GM12872 (cell line): ENCODE measurements around the gene MMP24OS.

Source experiments
- TF ChIP-seq, protein P1 (sequence below): IDR thresholded peaks from 3 replicates; pipeline ENCODE4 v1.5.1; 2011; ENCODE audit warnings: low read depth, mild to moderate bottlenecking, low read length, moderate library complexity; ENCODE audit not compliant: insufficient read depth

MMP24OS gene

DNA sequence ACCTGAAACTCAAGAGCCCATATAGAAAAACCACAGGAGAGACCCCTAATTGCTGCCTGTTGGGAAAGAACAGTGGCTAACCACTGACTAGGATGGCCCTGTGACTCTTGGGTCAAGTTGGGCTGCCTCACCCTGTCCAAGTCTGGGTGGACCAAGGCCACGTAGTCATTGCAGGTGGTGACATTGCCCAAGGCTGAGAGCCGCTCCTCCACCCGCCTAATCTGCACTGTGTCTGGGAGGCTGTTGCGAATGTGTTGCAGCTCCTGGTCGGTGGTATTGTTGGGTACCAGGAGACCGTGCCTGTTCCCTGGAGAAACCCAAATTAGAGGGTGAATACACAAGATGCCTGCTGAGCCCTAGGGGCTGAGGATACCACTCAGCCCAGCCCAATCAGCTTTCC lies 2.6 kb upstream of the MMP24OS start:
- TF ChIP-seq, protein P1, sequence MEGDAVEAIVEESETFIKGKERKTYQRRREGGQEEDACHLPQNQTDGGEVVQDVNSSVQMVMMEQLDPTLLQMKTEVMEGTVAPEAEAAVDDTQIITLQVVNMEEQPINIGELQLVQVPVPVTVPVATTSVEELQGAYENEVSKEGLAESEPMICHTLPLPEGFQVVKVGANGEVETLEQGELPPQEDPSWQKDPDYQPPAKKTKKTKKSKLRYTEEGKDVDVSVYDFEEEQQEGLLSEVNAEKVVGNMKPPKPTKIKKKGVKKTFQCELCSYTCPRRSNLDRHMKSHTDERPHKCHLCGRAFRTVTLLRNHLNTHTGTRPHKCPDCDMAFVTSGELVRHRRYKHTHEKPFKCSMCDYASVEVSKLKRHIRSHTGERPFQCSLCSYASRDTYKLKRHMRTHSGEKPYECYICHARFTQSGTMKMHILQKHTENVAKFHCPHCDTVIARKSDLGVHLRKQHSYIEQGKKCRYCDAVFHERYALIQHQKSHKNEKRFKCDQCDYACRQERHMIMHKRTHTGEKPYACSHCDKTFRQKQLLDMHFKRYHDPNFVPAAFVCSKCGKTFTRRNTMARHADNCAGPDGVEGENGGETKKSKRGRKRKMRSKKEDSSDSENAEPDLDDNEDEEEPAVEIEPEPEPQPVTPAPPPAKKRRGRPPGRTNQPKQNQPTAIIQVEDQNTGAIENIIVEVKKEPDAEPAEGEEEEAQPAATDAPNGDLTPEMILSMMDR = no peak

DNA sequence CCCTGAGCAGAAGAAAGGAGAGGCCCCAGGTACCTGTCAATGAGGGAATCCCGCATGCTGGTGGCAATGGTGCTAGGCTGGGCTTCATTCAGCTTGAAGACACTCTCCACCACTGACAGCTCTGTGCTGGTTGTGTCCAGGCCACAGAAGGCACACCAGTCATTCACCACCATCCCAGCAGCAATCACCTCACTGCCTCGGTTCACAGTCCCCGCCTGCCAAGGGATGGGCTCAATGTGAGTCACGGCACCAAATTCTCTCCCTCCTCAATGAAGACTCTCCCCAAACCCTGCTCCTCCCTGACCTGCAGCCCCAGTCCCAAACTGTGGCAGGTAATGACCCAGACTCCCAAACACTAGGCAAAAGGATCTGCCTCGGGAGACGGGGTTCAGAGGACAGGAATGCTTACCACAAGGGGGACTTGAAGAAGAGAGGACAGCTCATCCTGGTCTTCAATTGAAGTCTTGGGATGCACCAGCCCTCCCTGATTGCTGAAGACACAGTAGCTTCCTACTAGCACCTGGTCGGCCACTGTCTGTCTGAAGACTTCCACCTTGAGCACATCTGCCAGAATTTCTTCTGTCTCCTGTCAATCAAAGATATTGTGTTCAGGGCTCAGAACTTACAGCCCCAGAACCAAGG lies 1.7 kb upstream of the MMP24OS start:
- TF ChIP-seq, protein P1 = no peak

DNA sequence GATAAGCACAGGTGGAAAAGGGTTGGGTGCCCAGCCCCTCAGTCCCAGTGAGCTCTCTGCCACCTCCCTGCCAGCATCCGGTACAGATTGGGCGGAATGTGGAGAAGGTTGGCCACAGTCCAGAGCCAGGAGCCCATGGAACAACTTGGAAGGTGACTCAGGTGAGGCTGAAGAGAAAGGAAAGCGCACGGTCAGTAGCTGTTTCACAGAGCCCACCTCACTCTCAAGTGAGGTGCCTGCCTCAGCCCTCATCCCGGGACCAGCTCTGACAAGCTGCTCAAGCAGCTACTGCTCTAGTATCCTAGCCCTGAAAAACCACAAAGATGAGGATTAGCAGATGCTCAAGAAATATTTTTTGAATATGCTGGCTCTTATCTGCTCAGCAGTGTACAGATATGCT lies 1.1 kb upstream of the MMP24OS start:
- TF ChIP-seq, protein P1 = no peak

DNA sequence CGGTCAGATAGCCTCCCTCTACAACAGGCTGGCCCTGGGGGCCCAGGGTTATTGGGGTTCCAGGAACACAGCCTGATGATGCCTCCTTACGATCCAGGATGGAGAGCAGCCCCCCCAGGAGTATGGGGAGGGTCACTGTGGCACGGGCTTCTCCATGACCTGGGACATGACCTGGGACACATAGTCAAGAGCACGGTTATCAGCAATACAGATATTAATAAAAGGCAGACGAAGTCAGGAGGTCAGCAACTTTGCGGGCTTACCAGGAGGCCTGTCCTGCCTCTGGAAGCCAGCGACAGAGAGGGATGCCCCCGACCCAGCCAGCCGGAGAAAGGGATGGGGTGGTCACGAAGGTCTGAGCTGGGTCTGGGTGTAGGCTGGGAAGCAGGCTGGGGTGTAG lies 795 bp downstream of the MMP24OS start:
- TF ChIP-seq, protein P1 = no peak

DNA sequence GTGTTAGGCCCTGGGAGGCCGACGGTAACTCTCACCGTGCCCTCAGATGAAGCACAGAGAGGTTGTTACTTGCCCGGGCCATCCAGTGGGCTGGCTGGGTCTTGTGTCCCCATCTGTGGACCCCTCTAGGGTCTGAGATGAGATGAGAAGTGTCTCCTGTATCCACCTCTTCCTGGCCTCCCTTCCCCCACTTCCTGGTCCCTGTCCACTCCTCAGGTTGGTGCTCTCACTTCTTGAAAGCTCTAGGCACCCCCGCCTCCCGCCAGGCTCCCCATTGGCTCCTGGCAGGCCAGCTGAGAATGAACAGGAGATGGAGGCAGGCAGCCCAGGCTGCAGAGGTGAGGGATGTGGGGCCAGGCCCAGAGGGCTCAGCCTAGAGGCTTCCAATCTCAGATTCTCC lies 1.5 kb downstream of the MMP24OS start:
- TF ChIP-seq, protein P1 = no peak

DNA sequence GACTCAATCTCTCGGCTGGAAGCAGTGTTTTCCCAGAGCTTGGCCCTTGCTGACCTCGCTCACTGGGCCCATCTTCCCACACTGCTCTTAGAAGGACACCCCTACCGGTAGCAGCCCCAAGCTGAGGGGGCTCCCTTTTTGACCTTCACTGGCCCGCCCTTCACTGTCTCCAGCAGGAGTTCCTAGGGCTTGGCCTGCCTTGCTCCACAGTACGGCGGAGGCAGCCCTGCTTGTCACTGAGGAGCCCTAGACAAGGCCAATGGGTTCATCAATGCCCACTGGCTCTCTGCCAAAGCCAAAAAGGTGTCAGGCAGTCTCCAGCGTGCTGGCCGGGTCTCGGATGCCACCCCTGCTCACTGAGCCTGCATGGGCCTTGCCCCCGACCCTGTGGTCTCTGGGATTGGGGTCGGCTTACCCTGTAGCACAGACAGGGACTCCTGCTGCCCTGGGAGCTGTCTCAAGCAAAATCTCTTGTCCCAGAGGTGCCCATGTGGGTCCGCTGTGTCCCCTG lies 2.1 kb downstream of the MMP24OS start:
- TF ChIP-seq, protein P1 = no peak

DNA sequence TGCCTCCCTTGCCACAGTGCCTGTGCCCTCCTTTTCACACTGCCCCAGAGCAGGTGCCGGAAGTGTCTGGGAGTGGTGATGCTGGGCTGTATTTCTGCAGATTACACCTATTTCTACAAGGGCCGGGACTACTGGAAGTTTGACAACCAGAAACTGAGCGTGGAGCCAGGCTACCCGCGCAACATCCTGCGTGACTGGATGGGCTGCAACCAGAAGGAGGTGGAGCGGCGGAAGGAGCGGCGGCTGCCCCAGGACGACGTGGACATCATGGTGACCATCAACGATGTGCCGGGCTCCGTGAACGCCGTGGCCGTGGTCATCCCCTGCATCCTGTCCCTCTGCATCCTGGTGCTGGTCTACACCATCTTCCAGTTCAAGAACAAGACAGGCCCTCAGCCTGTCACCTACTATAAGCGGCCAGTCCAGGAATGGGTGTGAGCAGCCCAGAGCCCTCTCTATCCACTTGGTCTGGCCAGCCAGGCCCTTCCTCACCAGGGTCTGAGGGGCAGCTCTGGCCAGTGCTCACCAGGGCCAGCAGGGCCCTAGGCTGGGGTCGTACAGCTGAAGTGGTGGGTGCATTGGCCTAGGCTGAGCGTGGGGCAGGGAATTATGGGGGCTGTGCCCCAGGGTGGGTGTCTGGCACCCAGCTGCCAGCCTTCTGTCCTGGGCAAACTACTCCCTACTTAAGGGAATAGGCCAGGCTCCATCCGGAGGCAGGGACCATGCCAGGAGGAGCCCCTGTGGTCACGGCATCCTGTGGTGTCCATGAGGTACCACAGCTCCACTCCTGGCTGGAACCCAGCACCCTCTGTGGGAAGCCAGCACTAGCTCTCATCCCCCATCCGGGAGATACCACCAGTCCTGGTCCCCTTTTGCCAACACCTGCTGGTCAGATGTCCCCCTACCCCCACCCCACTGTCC lies 3.5 kb downstream of the MMP24OS start:
- TF ChIP-seq, protein P1 = no peak
